Stimulated activated CD4-positive, alpha-beta T cell treated with anti-CD3 and anti-CD28 coated beads, TNF-alpha, amount 100 ng/mL, for 48 hours (primary cell): ENCODE results near the gene SUDS3.
"Not testable (repeated sequence)": the region's sequence is repeated elsewhere in the genome, so short reads cannot be mapped to it uniquely, and the experiment has no call there.

ENCODE experiments used
- DNase-seq, 3 donors: peaks; one replicate each; pipeline ENCODE4 v3.0.0-alpha.2; 2020; ENCODE audit warnings: low read depth in 3 of 3

SUDS3 gene, protein sequence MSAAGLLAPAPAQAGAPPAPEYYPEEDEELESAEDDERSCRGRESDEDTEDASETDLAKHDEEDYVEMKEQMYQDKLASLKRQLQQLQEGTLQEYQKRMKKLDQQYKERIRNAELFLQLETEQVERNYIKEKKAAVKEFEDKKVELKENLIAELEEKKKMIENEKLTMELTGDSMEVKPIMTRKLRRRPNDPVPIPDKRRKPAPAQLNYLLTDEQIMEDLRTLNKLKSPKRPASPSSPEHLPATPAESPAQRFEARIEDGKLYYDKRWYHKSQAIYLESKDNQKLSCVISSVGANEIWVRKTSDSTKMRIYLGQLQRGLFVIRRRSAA

GRCh38 chr12:118376089-118377020, at the start of gene SUDS3:
Gene SUDS3 (plus strand): TSS chr12:118376555. CDS start chr12:118376692, 137 bp downstream.
- peak; percentile 83 to 90 (median 86) for DNase-seq

GRCh38 chr12:118326991-118327390, 49.4 kb upstream of the SUDS3 start:
- DNase-seq: no peak

DNA sequence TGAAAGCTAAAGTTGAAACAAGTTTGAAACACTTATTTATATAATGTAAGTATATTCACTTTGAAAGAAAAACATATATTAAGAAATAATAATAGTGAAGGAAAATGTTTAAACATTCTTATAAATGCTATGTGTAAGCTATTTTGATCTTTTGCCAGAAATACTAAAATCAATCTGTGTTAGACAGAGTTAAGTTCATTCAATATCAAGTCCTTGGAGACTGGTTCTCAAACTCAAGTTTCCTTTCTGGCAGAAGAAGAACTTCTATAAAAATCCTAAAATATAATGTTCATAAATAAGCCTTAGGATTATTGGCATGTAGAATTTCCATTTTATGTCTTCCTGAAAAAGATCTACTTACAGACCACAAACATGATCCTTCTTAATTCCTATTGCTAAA, 49.0 kb upstream of the SUDS3 start:
- DNase-seq: no peak

DNA sequence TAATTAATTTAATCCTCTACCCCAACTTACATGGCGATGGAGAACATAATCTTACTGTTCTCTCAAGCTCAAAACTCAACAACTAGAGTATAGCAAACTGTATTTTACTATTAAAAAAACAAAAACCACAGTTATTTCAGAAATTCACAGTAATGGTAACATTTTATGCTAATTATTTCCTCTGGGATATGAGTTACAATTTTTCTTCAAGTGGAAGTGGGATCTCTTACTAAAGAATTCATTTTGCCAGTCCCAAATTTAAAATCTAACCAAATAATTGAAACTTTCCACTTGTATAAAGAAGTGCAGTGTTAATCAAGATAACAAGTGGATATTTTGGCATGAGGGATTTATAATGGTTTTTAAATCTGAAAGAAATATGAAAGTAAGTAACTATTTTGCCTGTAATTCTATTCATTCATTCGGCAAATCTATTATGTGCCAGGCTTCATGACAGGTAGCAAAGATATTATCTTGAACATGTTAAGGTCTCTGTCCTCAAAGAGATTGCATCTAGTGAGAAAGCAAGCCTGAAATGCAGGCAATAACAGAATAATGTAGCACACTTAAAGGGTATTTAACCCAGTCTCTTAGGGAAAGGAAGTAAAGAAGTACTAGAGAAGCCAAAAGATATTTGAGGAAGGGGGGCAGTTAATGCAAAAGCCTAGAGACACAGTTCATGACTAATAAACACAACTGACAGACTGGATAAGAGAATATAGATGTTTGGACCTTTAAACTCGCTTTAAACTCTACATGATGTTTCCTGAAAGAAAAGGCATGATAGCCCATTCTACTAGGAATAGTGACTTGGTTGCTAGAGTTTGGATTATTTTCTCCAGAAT, 47.6 kb upstream of the SUDS3 start:
- no peak for DNase-seq

GRCh38 chr12:118330421-118331018, 45.8 kb upstream of the SUDS3 start:
- no peak for DNase-seq

DNA sequence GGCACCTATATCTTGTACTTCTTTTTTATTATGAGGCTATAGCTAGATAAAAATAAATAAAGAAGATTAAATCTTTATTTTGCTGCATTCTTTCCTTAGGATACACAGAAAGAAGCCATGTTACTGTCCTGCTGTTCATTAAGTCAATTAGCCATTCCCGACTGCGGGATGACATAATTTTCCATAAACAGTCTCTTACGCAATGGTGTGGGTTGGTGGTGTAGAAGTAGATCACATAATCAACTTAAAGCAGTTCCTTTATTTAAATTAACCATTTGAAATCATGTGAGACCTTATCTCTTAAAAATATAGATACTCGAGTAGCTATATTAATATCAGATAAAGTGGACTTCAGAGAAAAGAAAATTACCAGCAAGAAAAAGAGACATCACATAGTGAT, 43.8 kb upstream of the SUDS3 start:
- no peak for DNase-seq

DNA sequence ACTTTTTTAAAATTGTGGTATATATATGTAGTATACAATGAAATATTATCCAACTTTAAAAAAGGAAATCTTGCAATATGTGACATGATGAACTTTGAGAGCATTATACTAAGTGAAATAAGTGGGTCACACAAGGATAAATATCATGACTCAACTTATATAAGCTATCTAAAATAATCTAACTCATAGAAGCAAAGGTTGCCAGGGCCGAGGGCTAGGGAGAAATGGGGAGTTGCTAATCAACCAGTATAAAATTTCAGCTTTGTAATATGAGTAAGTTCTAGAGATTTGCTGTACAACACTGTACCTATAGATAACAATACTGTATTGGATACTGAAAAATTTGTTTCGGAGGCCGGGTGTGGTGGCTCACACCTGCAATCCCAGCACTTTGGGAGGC, 42.1 kb upstream of the SUDS3 start:
- no peak for DNase-seq

DNA sequence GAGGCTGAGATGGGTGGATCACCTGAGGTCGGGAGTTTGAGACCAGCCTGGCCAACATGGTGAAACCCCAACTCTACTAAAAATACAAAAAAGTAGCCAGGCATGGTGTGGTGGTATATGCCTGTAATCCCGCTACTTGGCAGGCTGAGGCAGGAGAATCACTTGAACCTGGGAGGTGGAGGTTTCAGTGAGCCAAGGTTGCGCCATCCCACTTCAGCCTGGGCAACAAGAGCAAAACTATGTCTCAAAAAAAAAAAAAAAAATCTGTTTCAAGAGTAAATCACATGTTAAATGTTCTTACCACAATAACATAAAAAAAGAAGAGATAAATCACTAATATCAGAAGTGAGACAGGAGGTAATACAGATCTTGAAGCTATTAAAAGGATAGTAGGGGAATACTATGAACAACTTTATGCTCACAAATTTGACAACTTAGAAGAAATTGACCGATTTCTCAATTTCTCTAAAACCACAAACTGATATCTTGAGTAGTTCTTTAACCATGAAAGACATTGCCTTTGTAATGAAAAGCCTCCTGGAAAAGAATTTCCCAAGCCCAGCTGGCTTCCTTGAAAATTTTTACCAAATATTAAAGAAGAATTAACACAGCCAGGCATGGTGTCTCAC, 41.3 kb upstream of the SUDS3 start:
- no peak for DNase-seq

DNA sequence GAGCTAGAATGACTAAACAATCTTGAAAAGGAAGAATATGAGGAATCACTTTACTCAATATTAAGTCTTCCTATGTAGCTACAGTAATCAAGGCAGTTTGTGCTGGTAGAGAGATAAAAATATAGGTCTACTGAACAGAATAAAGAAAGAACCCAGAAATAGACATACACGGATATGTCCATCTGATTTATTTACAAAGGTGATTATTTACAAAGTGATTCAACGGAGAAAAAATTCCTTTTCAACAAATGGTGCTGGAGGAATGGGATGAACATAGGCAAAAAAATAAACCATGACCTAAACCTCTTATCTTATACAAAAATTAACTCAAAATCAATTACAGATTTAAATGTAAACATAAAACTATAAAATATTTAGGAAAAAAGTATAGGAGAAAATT, 40.2 kb upstream of the SUDS3 start:
- DNase-seq: no peak

GRCh38 chr12:118337194-118337838, 39.0 kb upstream of the SUDS3 start:
- DNase-seq: no peak

DNA sequence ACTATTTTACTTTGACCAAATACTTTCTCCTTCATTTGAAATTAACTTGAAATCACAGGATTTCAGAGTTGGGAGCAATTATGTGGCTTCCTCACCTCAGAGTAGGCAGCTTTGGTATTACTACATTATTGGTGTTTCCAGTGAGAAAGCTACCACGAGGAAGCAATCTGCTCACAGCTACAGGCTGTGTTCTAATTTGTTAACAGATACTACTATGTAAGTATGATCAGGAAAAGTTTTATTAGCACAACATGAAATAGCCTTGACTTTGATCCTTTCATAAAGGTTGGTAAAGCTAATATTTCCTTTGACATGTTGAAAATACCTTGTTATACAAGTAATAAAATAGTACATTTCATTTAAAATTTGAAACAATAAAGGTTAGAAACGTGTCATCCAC, 34.3 kb upstream of the SUDS3 start:
- DNase-seq: no peak

DNA sequence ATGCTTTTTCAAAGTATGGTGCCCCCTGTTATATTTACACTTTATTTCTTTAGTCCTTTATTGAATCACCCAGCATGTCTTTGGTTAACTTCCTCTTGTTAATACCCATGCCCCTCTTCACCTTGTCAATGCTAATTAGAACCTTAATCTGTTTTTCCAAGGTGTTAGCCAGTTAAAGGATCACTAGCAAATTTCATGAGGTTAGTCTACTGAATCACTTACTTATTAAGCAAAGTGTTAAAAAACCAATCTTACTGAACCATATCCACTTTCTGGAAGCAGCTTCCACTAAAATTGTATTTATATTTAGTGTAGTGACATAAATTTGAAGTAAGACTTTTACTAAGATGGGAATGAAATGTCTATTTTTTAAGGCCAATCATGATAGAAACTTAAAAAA, 31.5 kb upstream of the SUDS3 start:
- DNase-seq: no peak

DNA sequence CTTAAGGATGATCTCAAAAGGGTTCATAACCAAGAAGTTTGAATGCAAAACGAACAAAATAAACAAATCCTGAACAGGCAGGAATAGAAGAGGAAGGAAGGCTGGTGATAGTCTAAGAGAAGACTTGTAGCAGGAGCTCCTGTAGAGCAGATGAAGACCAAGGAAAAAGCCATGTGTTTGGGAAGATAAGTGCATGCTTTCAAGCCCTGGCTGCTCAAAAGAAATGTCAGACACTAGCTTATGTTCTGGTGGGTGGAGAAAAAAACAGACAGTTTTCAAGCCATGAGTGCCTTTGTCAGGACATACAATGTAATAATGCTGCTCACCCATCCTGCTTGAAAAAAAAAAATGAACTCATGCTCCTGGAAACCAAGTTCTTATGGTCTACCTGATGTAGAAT, 31.0 kb upstream of the SUDS3 start:
- no peak for DNase-seq

DNA sequence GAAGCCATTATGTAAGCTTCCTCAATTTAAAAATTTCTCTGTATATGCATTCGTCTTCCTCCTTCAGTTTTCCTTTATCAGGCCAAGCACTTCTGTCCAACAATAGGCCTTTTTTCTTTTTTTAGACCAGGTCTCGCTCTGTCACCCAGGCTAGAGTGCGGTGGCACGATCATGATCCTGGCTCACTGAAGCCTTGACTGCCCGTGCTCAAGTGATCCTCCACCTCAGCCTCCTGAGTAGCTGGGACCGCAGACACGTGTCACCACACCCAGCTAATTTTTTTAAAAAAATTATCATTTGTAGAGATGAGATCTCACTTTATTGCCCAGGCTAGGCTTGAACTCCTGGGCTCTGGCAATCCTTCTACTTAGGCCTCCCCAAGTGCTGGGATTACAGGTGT, 29.5 kb upstream of the SUDS3 start:
- DNase-seq: no peak

DNA sequence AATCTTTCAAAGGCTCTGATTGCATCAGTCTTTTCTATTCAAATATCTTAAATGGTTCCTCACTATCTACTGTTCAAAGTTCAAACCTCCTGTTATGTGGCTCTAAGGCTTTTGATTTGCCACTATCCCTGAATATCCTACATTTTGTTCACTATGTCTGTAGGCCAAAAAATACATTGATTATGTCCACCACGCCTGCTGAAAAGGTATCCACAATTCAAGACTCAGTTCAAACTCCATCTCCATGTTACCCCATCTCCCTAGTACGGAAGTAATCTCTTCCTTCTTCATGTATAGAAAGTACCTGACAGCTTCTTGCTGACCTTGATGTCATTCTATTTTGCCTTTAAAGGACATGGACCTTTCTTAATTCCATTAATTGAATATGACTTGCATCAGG, 28.4 kb upstream of the SUDS3 start:
- no peak for DNase-seq

DNA sequence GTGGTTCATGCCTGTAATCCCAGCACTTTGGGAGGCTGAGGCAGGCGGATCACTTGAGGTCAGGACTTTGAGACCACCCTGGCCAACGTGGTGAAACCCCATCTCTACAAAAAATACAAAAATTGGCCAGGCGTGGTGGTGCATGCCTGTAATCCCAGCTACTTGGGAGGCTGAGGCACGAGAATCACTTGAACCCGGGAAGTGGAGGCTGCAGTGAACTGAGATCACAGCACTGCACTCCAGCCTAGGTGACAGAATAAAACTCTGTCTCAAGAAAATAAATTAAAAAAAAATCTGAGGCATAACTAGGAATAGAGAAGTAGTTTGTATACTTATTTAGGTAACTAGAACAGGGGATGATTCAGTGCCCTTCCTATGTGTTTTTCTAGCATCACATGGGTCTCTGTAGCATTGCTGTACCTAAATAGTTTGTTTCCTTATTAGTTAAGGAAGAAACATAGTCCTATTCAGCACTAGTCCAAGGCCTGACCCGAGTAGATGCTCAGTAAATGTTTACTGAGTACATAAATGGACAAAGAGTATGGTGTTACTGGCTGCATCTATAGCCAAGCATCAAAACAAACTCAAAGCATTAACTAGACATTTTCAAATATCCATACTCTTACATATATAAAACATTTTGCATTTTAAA, 25.3 kb upstream of the SUDS3 start:
- no peak for DNase-seq

DNA sequence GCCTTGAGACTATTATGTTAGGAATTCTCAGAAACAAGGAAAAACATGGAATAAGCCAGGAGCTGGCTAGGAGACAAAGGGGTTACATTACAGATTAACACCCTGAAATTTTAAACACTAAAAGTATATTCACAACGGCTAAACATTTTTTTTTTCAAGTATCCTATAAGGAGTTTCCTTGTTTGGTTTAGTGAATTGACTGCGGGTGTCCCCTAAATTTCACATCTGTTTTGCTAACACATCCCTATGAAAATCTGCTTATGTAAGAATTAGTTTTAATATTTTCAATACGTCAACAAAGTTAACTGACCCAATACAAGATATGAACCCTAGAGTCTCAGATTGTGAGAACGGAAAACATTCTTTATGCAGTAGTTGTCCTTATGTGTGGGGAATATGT, 22.6 kb upstream of the SUDS3 start:
- DNase-seq: no peak

GRCh38 chr12:118354503-118354902, 21.9 kb upstream of the SUDS3 start:
- DNase-seq: not testable (repeated sequence)

GRCh38 chr12:118354903-118355302, 21.5 kb upstream of the SUDS3 start:
- DNase-seq: no peak

DNA sequence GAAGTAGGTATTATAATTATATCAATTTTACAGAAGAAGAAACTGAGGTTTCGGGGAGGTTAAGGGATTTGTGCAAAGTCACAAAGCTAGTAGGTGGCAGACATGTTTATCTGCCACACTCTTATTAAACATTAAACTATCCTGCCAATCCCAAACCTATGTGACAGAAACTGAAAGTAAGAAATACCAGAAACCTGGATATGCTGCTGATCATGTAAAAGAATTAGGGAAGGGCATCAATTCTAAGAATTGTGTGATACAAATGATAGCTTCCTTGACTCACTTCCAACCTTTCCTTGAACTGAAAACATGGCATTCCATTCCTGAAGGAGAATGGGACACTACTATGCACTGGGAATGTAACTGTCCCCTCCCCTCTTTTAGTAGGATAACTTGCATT, 20.5 kb upstream of the SUDS3 start:
- no peak for DNase-seq
